ENCODE data around the gene MISP.

- TF ChIP-seq YY1 (IDR thresholded peaks at IDR 0.05; ENCODE audit: low read depth): no peak
- TF ChIP-seq CTCF (IDR thresholded peaks at IDR 0.05): no peak
- no peak for TF ChIP-seq POLR2AphosphoS5 (IDR thresholded peaks at IDR 0.05; ENCODE audit: low read depth, low read length)
- TF ChIP-seq GABPA (IDR thresholded peaks at IDR 0.05; ENCODE audit: low read depth): no peak
- no peak for TF ChIP-seq EZH2phosphoT487 (IDR thresholded peaks at IDR 0.05; ENCODE audit: borderline replicate concordance, low read depth)
- no peak for TF ChIP-seq ZBTB33 (IDR thresholded peaks at IDR 0.05; ENCODE audit: borderline replicate concordance, low read depth)
- TF ChIP-seq, protein P1, sequence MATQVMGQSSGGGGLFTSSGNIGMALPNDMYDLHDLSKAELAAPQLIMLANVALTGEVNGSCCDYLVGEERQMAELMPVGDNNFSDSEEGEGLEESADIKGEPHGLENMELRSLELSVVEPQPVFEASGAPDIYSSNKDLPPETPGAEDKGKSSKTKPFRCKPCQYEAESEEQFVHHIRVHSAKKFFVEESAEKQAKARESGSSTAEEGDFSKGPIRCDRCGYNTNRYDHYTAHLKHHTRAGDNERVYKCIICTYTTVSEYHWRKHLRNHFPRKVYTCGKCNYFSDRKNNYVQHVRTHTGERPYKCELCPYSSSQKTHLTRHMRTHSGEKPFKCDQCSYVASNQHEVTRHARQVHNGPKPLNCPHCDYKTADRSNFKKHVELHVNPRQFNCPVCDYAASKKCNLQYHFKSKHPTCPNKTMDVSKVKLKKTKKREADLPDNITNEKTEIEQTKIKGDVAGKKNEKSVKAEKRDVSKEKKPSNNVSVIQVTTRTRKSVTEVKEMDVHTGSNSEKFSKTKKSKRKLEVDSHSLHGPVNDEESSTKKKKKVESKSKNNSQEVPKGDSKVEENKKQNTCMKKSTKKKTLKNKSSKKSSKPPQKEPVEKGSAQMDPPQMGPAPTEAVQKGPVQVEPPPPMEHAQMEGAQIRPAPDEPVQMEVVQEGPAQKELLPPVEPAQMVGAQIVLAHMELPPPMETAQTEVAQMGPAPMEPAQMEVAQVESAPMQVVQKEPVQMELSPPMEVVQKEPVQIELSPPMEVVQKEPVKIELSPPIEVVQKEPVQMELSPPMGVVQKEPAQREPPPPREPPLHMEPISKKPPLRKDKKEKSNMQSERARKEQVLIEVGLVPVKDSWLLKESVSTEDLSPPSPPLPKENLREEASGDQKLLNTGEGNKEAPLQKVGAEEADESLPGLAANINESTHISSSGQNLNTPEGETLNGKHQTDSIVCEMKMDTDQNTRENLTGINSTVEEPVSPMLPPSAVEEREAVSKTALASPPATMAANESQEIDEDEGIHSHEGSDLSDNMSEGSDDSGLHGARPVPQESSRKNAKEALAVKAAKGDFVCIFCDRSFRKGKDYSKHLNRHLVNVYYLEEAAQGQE (IDR thresholded peaks at IDR 0.05; ENCODE audit: low read depth, low read length): no peak
- TF ChIP-seq FOXM1 (IDR thresholded peaks at IDR 0.05; ENCODE audit: low read depth): no peak
- TF ChIP-seq USF2 (IDR thresholded peaks at IDR 0.05; ENCODE audit: borderline replicate concordance, low read depth, low read length): no peak
These were observed 30.9 kb downstream of the MISP start for GRCh38 chr19:781800-782184.

All from SK-N-SH (cell line).